Measurements from ENCODE around the gene PROSER1.

PROSER1 gene

DNA sequence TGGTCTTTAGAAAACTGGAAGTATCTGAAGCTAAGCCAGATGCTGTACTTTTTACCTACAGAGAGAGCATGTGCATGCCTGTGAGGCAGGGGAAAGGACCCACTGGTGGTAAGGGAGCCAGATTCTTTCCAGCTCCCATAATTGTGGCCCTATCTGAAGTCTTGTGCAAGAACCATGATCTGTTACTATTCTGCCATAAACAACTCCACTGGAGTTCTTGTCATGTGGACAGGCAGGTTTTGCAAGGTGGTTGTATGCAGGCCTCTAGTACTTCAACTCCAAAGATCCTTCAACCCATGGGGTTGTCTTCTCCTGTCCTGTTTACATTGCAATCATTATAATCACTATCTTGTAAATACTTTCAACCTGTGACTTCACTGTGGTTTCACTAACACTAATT lies 14.1 kb downstream of the PROSER1 start:
- Histone ChIP-seq H4K8ac (ENCODE audit: low read depth, low read length) (no peak overlapping the region), H4K91ac (ENCODE audit: low read depth, low read length, poor library complexity) (no peak overlapping the region), H3K9ac (ENCODE audit: low read depth, low read length, poor library complexity) (no peak overlapping the region), H2AFZ (ENCODE audit: low read length) (no peak overlapping the region), H2BK120ac (ENCODE audit: low read depth, low read length) (no peak overlapping the region), H3K27ac (replicated peaks; ENCODE audit: low read length) (no peak overlapping the region), H3K4ac (ENCODE audit: low read length) (no peak overlapping the region), H3K14ac (ENCODE audit: low read length) (no peak overlapping the region), H3K4me2 (ENCODE audit: insufficient read depth, low read length, poor library complexity, severe bottlenecking) (no peak overlapping the region), H3K4me1 (ENCODE audit: control insufficient read depth in 2 of 2, insufficient read depth in 1 of 2, low read depth in 1 of 2, low read length in 2 of 2) (peaks cover 0 to 7% of the 10 kb centered on the region in 2 donors), H3K27me3 (ENCODE audit: control insufficient read depth in 3 of 3, insufficient read depth in 3 of 3, low read depth in 1 of 3, low read length in 3 of 3) (no peaks in the 10 kb centered on the region), H3K79me1 (ENCODE audit: low read depth, low read length) (no peaks in the 10 kb centered on the region), H2BK12ac (ENCODE audit: low read length) (no peak overlapping the region), H3K23ac (ENCODE audit: low read depth, low read length, poor library complexity) (no peak overlapping the region), H2BK15ac (ENCODE audit: low read length) (no peak overlapping the region), H3K9me3 (replicated peaks in 1 of 2; ENCODE audit: control insufficient read depth in 2 of 2, insufficient read depth in 1 of 2, low read depth in 1 of 2, low read length in 2 of 2) (no peaks in the 10 kb centered on the region), H3K4me3 (ENCODE audit: low read length in 2 of 2) (no peak overlapping the region), H2AK5ac (ENCODE audit: low read depth, low read length) (no peak overlapping the region), H3K36me3 (replicated peaks in 1 of 2; ENCODE audit: control insufficient read depth in 2 of 2, insufficient read depth in 2 of 2, low read length in 2 of 2) (peaks cover 10 to 99% of the 10 kb centered on the region in 2 donors), H2BK5ac (ENCODE audit: low read length) (no peak overlapping the region), H3K18ac (ENCODE audit: low read length) (no peak overlapping the region)
- no peak for DNase-seq (ENCODE audit: low spot score)

DNA sequence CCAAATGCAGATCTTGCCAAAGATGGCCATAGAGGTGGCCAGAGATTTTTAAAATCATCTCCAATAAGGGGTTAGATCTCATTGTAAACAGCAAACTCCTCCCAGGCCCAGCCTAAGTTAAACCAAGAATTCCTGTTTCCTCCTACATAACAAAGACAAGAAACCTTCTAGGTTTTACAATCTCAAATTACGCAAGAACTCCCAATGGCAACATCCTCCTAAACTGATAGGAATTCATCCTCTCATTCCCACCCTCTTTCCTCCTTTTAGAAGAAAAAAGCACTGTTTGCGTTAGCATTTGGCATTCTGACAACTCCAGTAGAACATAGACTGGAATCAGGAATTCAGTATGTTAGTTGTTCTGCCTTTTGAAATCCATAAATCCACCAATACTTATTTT lies 14.6 kb downstream of the PROSER1 start:
- no CpG with 5 or more reads among the region's 2 CpGs for WGBS, 2 donors (ENCODE audit: extremely low coverage in 2 of 2, insufficient read length in 2 of 2, insufficient replicate concordance in 1 of 2)
- Histone ChIP-seq H2BK15ac (ENCODE audit: low read length) (no peak overlapping the region), H3K4me1 (ENCODE audit: control insufficient read depth in 2 of 2, insufficient read depth in 1 of 2, low read depth in 1 of 2, low read length in 2 of 2) (peaks cover 0 to 7% of the 10 kb centered on the region in 2 donors), H3K4ac (ENCODE audit: low read length) (no peak overlapping the region), H2BK5ac (ENCODE audit: low read length) (no peak overlapping the region), H3K27me3 (ENCODE audit: control insufficient read depth in 3 of 3, insufficient read depth in 3 of 3, low read depth in 1 of 3, low read length in 3 of 3) (no peaks in the 10 kb centered on the region), H3K9me3 (replicated peaks in 1 of 2; ENCODE audit: control insufficient read depth in 2 of 2, insufficient read depth in 1 of 2, low read depth in 1 of 2, low read length in 2 of 2) (no peaks in the 10 kb centered on the region), H2AFZ (ENCODE audit: low read length) (no peak overlapping the region), H2AK5ac (ENCODE audit: low read depth, low read length) (no peak overlapping the region), H3K4me3 (ENCODE audit: low read length in 2 of 2) (no peak overlapping the region), H3K18ac (ENCODE audit: low read length) (no peak overlapping the region), H3K27ac (replicated peaks; ENCODE audit: low read length) (no peak overlapping the region), H4K8ac (ENCODE audit: low read depth, low read length) (no peak overlapping the region), H3K23ac (ENCODE audit: low read depth, low read length, poor library complexity) (no peak overlapping the region), H3K14ac (ENCODE audit: low read length) (no peak overlapping the region), H3K4me2 (ENCODE audit: insufficient read depth, low read length, poor library complexity, severe bottlenecking) (no peak overlapping the region), H3K79me1 (ENCODE audit: low read depth, low read length) (no peaks in the 10 kb centered on the region), H3K36me3 (replicated peaks in 1 of 2; ENCODE audit: control insufficient read depth in 2 of 2, insufficient read depth in 2 of 2, low read length in 2 of 2) (peaks cover 10 to 99% of the 10 kb centered on the region in 2 donors), H3K9ac (ENCODE audit: low read depth, low read length, poor library complexity) (no peak overlapping the region), H2BK12ac (ENCODE audit: low read length) (no peak overlapping the region), H2BK120ac (ENCODE audit: low read depth, low read length) (no peak overlapping the region), H4K91ac (ENCODE audit: low read depth, low read length, poor library complexity) (no peak overlapping the region)
- no peak for DNase-seq (ENCODE audit: low spot score)

DNA sequence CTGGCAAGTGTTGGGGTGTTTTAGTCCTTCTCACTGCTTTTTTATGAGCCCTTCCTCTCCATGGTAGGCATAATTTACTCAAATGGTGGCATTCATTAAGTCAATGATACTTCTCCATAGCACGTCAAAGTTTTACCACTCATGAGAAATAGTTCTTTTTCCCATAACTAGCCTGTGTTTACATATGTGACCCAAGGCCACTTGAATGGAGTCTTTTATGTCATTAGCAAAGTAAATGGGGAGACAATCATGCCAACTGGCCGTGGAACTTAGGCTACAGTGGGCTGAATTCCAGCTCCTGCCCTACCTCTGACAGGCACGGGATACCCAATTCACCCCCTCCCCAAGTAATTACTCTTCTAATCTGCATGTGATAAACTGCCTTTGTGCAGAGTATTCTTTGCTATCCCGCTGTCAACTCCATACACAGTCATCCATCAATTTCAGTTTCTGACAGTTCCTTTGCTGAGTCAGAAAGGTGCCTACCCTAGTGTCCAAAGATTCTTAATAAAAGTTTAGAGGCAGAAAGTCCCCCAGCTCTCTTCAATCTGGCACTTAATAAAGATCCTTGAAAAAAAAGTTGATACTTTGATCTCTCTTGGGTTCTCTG lies 16.9 kb downstream of the PROSER1 start:
- Histone ChIP-seq H4K8ac (ENCODE audit: low read depth, low read length) (no peak overlapping the region), H2BK120ac (ENCODE audit: low read depth, low read length) (no peak overlapping the region), H2BK15ac (ENCODE audit: low read length) (no peak overlapping the region), H3K27ac (replicated peaks; ENCODE audit: low read length) (no peak overlapping the region), H4K91ac (ENCODE audit: low read depth, low read length, poor library complexity) (no peak overlapping the region), H2BK5ac (ENCODE audit: low read length) (no peak overlapping the region), H3K4me3 (ENCODE audit: low read length in 2 of 2) (no peak overlapping the region), H3K14ac (ENCODE audit: low read length) (no peak overlapping the region), H3K4ac (ENCODE audit: low read length) (no peak overlapping the region), H3K18ac (ENCODE audit: low read length) (no peak overlapping the region), H3K23ac (ENCODE audit: low read depth, low read length, poor library complexity) (no peak overlapping the region), H2BK12ac (ENCODE audit: low read length) (no peak overlapping the region), H3K9ac (ENCODE audit: low read depth, low read length, poor library complexity) (no peak overlapping the region), H3K36me3 (replicated peaks in 1 of 2; ENCODE audit: control insufficient read depth in 2 of 2, insufficient read depth in 2 of 2, low read length in 2 of 2) (peaks cover 14 to 99% of the 10 kb centered on the region in 2 donors), H3K27me3 (ENCODE audit: control insufficient read depth in 3 of 3, insufficient read depth in 3 of 3, low read depth in 1 of 3, low read length in 3 of 3) (no peaks in the 10 kb centered on the region), H3K79me1 (ENCODE audit: low read depth, low read length) (no peaks in the 10 kb centered on the region), H3K4me2 (ENCODE audit: insufficient read depth, low read length, poor library complexity, severe bottlenecking) (no peak overlapping the region), H2AFZ (ENCODE audit: low read length) (no peak overlapping the region), H3K4me1 (ENCODE audit: control insufficient read depth in 2 of 2, insufficient read depth in 1 of 2, low read depth in 1 of 2, low read length in 2 of 2) (peaks cover 0 to 8% of the 10 kb centered on the region in 2 donors), H2AK5ac (ENCODE audit: low read depth, low read length) (no peak overlapping the region), H3K9me3 (replicated peaks in 1 of 2; ENCODE audit: control insufficient read depth in 2 of 2, insufficient read depth in 1 of 2, low read depth in 1 of 2, low read length in 2 of 2) (no peaks in the 10 kb centered on the region)
- no peak for DNase-seq (ENCODE audit: low spot score)
- WGBS, 2 donors (ENCODE audit: extremely low coverage in 2 of 2, insufficient read length in 2 of 2, insufficient replicate concordance in 1 of 2): no CpG with 5 or more reads among the region's 4 CpGs

DNA sequence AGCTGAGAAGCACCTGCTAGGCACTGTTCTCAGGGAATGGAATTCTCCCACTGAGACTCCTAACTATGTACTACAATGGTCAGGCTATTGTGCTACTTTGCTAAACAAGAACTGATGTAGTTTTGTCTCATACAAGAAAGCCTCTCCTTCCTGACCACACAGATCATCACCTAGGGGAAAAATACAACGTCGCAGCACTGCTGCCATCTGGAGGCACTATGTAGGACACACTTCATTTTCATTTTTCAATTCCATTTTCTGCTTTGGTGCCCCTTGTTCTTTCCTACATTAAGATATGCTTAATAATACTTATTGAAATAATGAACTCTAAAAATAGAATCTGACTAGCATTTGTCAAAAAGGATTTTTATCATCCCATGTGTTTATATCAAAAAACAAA lies 21.1 kb downstream of the PROSER1 start:
- peak; percentile 42 for DNase-seq (ENCODE audit: low spot score)
- H3K4ac ChIP-seq (ENCODE audit: low read length): no peak overlapping the region
- H3K14ac ChIP-seq (ENCODE audit: low read length): no peak overlapping the region
- no peak overlapping the region for H3K18ac ChIP-seq (ENCODE audit: low read length)
- H3K27me3 ChIP-seq (ENCODE audit: control insufficient read depth in 3 of 3, insufficient read depth in 3 of 3, low read depth in 1 of 3, low read length in 3 of 3): no peaks in the 10 kb centered on the region
- H3K9ac ChIP-seq (ENCODE audit: low read depth, low read length, poor library complexity): no peak overlapping the region
- H3K79me1 ChIP-seq (ENCODE audit: low read depth, low read length): no peaks in the 10 kb centered on the region
- H2BK120ac ChIP-seq (ENCODE audit: low read depth, low read length): no peak overlapping the region
- H4K91ac ChIP-seq (ENCODE audit: low read depth, low read length, poor library complexity): no peak overlapping the region
- H3K23ac ChIP-seq (ENCODE audit: low read depth, low read length, poor library complexity): no peak overlapping the region
- no peak overlapping the region for H3K4me3 ChIP-seq (ENCODE audit: low read length in 2 of 2)
- H2AFZ ChIP-seq (ENCODE audit: low read length): no peak overlapping the region
- H3K27ac ChIP-seq (replicated peaks; ENCODE audit: low read length): no peak overlapping the region
- H3K4me1 ChIP-seq (ENCODE audit: control insufficient read depth in 2 of 2, insufficient read depth in 1 of 2, low read depth in 1 of 2, low read length in 2 of 2): peaks cover 0 to 1% of the 10 kb centered on the region in 2 donors
- no peak overlapping the region for H3K4me2 ChIP-seq (ENCODE audit: insufficient read depth, low read length, poor library complexity, severe bottlenecking)
- peaks cover 29 to 99% of the 10 kb centered on the region in 2 donors for H3K36me3 ChIP-seq (replicated peaks in 1 of 2; ENCODE audit: control insufficient read depth in 2 of 2, insufficient read depth in 2 of 2, low read length in 2 of 2)
- no peaks in the 10 kb centered on the region for H3K9me3 ChIP-seq (replicated peaks in 1 of 2; ENCODE audit: control insufficient read depth in 2 of 2, insufficient read depth in 1 of 2, low read depth in 1 of 2, low read length in 2 of 2)
- no peak overlapping the region for H2BK5ac ChIP-seq (ENCODE audit: low read length)
- no peak overlapping the region for H4K8ac ChIP-seq (ENCODE audit: low read depth, low read length)
- no peak overlapping the region for H2BK15ac ChIP-seq (ENCODE audit: low read length)
- no CpG with 5 or more reads among the region's 2 CpGs for WGBS, 2 donors (ENCODE audit: extremely low coverage in 2 of 2, insufficient read length in 2 of 2, insufficient replicate concordance in 1 of 2)
- H2BK12ac ChIP-seq (ENCODE audit: low read length): no peak overlapping the region
- H2AK5ac ChIP-seq (ENCODE audit: low read depth, low read length): no peak overlapping the region

Measured in neuronal stem cell (in vitro differentiated cells).